Activated CD8-positive, alpha-beta memory T cell treated with anti-CD3 and anti-CD28 coated beads, Interleukin-2, amount 50 U/mL, for 4 hours (primary cell): ENCODE results near the gene MIER2.
"Not testable (repeated sequence)": the region's sequence is repeated elsewhere in the genome, so short reads cannot be mapped to it uniquely, and the experiment has no call there.

Source experiments
- DNase-seq: peaks from one replicate; pipeline ENCODE4 v3.0.0-alpha.2; 2020

The MIER2 gene

GRCh38 chr19:281156-281853 is 63.3 kb downstream of the MIER2 start:
- DNase-seq, result no peak

GRCh38 chr19:280541-281009 is 64.0 kb downstream of the MIER2 start:
- DNase-seq, result no peak

DNA sequence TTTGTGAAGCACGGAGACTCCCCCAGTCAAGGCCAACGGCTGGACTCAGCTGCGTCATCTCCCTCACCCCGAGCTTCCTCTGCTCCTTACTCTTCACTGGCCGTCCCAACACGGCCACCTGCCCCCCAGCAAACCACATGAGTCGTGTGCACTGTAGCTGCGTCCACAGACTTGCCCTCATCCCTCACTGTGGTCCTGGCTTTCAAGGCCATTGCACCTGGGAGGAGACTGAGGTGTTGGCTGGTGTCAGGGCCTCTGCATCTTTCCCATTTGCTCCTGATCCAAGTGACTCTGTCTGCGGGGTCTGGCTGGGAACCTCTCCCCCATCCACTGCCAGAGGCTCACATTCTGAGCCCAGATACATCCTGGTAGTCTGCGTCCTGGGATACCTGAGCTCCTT is 64.9 kb downstream of the MIER2 start:
- no peak for DNase-seq

GRCh38 chr19:279231-279630 is 65.4 kb downstream of the MIER2 start:
- DNase-seq, result no peak

- no peak for DNase-seq
Measured at GRCh38 chr19:277581-278165, 66.9 kb downstream of the MIER2 start.

GRCh38 chr19:277131-277530 is 67.5 kb downstream of the MIER2 start:
- DNase-seq, result no peak

- no peak for DNase-seq
Measured at GRCh38 chr19:275958-276646, 68.5 kb downstream of the MIER2 start.

DNA sequence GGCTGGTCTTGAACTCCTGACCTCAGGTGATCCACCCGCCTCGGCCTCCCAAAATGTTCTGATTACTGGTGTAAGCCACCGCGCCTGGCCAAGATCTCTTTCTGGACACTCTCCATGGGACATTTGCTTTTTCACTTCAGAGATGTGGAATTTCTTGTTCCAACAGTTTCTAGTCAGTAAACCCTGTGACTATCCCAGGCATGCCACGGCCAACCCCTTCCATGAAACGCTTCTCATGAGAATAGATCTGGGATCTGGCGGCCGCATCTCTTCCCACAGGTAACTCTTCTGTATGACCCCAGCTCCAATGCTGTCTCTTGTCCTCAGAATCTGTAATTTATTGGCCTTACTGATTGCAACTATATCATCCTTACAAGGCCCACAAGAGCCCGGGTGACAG is 69.6 kb downstream of the MIER2 start:
- no peak for DNase-seq

GRCh38 chr19:273393-273792 is 71.2 kb downstream of the MIER2 start:
- DNase-seq, result no peak

- DNase-seq, result no peak
Measured at GRCh38 chr19:271856-272255, 72.7 kb downstream of the MIER2 start.

GRCh38 chr19:270766-271318 is 73.8 kb downstream of the MIER2 start:
- DNase-seq, result not testable (repeated sequence)

DNA sequence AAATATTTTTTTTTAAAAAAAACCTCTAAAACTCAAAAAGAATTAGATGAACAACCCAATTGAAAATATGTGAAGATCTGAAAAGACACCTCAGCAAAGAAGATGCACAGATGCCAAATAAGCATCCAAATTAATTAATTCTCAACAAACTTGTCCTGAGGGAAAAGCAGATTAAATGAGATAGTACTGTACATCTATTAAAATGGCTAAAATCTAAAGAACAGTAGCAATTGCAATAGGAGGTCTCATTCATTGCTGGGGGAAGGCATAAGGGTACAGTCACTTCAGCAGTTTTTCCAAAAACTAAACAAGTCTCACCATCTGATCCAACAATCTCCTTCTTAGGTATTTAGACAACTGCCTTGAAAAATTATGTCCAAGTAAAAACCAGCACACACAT is 75.4 kb downstream of the MIER2 start:
- DNase-seq, result no peak

- DNase-seq, result no peak
Measured at GRCh38 chr19:262125-262524, 82.5 kb downstream of the MIER2 start.

DNA sequence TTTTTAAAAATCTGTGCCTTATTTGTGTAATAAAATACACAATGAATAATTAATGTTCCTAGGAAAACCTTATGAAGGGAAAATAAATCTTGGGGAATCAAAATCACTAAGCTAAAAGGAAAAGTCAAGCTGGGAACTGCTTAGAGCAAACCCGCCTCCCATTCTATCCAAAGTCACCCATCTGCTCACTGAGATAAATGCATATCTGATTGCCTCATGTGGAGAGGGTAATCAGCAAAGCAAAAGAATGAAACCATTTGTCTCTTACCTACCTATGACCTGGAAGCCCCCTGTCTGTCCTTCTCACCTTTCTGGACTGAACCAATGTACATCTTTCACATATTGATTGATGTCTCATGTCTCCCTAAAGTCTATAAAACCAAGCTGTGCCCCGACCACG is 87.8 kb downstream of the MIER2 start:
- not testable (repeated sequence) for DNase-seq
